Measurements from ENCODE around the gene FBXL22.
"Not testable (repeated sequence)": the region's sequence is repeated elsewhere in the genome, so short reads cannot be mapped to it uniquely, and the experiment has no call there.

FBXL22 gene

GRCh38 chr15:63615935-63616334 lies 18.7 kb downstream of the FBXL22 start:
- DNase-seq = no peak

GRCh38 chr15:63617147-63617546 lies 20.0 kb downstream of the FBXL22 start:
- not testable (repeated sequence) for DNase-seq

- not testable (repeated sequence) for DNase-seq
Measured at GRCh38 chr15:63617627-63618026, 20.4 kb downstream of the FBXL22 start.

GRCh38 chr15:63620760-63621159 lies 23.6 kb downstream of the FBXL22 start:
- not testable (repeated sequence) for DNase-seq

- DNase-seq = no peak
Measured at GRCh38 chr15:63623232-63623969, 26.2 kb downstream of the FBXL22 start.

- no peak for DNase-seq
Measured at GRCh38 chr15:63626955-63627354, 29.8 kb downstream of the FBXL22 start.

- no peak for DNase-seq
Measured at GRCh38 chr15:63628123-63628822, 31.1 kb downstream of the FBXL22 start.

- no peak for DNase-seq
Measured at GRCh38 chr15:63630036-63630751, 33.0 kb downstream of the FBXL22 start.

- DNase-seq = no peak
Measured at GRCh38 chr15:63633312-63633711, 36.1 kb downstream of the FBXL22 start.

GRCh38 chr15:63634154-63634553 lies 37.0 kb downstream of the FBXL22 start:
- DNase-seq = no peak

- no peak for DNase-seq
Measured at GRCh38 chr15:63636518-63637061, 39.4 kb downstream of the FBXL22 start.

- DNase-seq = no peak
Measured at GRCh38 chr15:63638839-63639238, 41.7 kb downstream of the FBXL22 start.

GRCh38 chr15:63640146-63640545 lies 43.0 kb downstream of the FBXL22 start:
- no peak for DNase-seq
